OCI-LY7 (cell line): Measurements from ENCODE around the gene MEMO1.

Experiments
- EZH2phosphoT487 ChIP-seq: fragments of 200-600 bp; sonication (generic); IDR thresholded peaks from 2 replicates; pipeline ENCODE4 v1.6.1; 2018; ENCODE audit warnings: low read depth, borderline replicate concordance, mild to moderate bottlenecking, mixed run types, antibody characterized with exemption, low read length, moderate library complexity, mixed read lengths
- TF ChIP-seq, protein P1 (sequence below): fragments of 200-600 bp; sonication (generic); conservative IDR thresholded peaks from 2 replicates; pipeline ENCODE4 v1.5.1; 2014; ENCODE audit warnings: mild to moderate bottlenecking, antibody characterized with exemption, low read length, moderate library complexity, mixed read lengths

- TF ChIP-seq, protein P1, sequence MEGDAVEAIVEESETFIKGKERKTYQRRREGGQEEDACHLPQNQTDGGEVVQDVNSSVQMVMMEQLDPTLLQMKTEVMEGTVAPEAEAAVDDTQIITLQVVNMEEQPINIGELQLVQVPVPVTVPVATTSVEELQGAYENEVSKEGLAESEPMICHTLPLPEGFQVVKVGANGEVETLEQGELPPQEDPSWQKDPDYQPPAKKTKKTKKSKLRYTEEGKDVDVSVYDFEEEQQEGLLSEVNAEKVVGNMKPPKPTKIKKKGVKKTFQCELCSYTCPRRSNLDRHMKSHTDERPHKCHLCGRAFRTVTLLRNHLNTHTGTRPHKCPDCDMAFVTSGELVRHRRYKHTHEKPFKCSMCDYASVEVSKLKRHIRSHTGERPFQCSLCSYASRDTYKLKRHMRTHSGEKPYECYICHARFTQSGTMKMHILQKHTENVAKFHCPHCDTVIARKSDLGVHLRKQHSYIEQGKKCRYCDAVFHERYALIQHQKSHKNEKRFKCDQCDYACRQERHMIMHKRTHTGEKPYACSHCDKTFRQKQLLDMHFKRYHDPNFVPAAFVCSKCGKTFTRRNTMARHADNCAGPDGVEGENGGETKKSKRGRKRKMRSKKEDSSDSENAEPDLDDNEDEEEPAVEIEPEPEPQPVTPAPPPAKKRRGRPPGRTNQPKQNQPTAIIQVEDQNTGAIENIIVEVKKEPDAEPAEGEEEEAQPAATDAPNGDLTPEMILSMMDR, result no peak
- no peak for TF ChIP-seq EZH2phosphoT487
Observed at GRCh38 chr2:31957354-31958139, 53.3 kb downstream of the MEMO1 start.
